PFSK-1 (cell line): ENCODE measurements around the gene NXPE3.

Experiments used
- FOXP2 ChIP-seq: optimal IDR thresholded peaks from 2 replicates; pipeline ENCODE3; 2011; ENCODE audit warnings: borderline replicate concordance, control low read depth, inconsistent platforms; ENCODE audit not compliant: insufficient read depth; ENCODE audit errors: extremely low read length, extremely low read depth
- POLR2AphosphoS5 ChIP-seq: IDR thresholded peaks from 2 replicates; pipeline ENCODE4 v1.6.1; 2012; ENCODE audit warnings: low read depth, mild to moderate bottlenecking, control low read depth, low read length, moderate library complexity
- REST ChIP-seq, 2 experiments: IDR thresholded peaks; 2 replicates each; pipeline versions ENCODE4 v1.6.1 to v1.8.0; 2011 to 2012; ENCODE audit warnings: low read depth in 2 of 2, low read length in 2 of 2, control low read depth in 1 of 2, inconsistent platforms in 1 of 2, mild to moderate bottlenecking in 1 of 2, moderate library complexity in 1 of 2; ENCODE audit not compliant: insufficient read depth in 1 of 2
- SIN3A ChIP-seq: IDR thresholded peaks from 2 replicates; pipeline ENCODE4 v1.6.1; 2012; ENCODE audit warnings: mild to moderate bottlenecking, low read length, moderate library complexity, borderline replicate concordance; ENCODE audit not compliant: insufficient read depth
- TAF1 ChIP-seq: IDR thresholded peaks from 2 replicates; pipeline ENCODE4 v1.6.1; 2012; ENCODE audit warnings: low read length, control low read depth, borderline replicate concordance; ENCODE audit not compliant: insufficient read depth

Gene NXPE3

GRCh38 chr3:101846709-101847108 lies 67.7 kb downstream of the NXPE3 start:
- TF ChIP-seq SIN3A (no peak), REST (IDR thresholded peaks at IDR 0.05; ENCODE audit: insufficient read depth in 1 of 2, low read depth in 2 of 2, low read length in 2 of 2) (no peak), POLR2AphosphoS5 (no peak), FOXP2 (no peak), TAF1 (no peak)

GRCh38 chr3:101847328-101847727 lies 68.3 kb downstream of the NXPE3 start:
- TF ChIP-seq TAF1 = no peak
- TF ChIP-seq REST (IDR thresholded peaks at IDR 0.05; ENCODE audit: insufficient read depth in 1 of 2, low read depth in 2 of 2, low read length in 2 of 2) = no peak
- TF ChIP-seq POLR2AphosphoS5 = no peak
- no peak for TF ChIP-seq SIN3A
- TF ChIP-seq FOXP2 = no peak

GRCh38 chr3:101848326-101848725 lies 69.3 kb downstream of the NXPE3 start:
- TF ChIP-seq POLR2AphosphoS5 (no peak), SIN3A (no peak), REST (IDR thresholded peaks at IDR 0.05; ENCODE audit: insufficient read depth in 1 of 2, low read depth in 2 of 2, low read length in 2 of 2) (no peak), TAF1 (no peak), FOXP2 (no peak)

- TF ChIP-seq SIN3A (no peak), POLR2AphosphoS5 (peak; percentile 96), FOXP2 (no peak), REST (IDR thresholded peaks at IDR 0.05; ENCODE audit: insufficient read depth in 1 of 2, low read depth in 2 of 2, low read length in 2 of 2) (no peak), TAF1 (peak; percentile 62; the same call in 1 of the 2 replicates)
These were observed 70.0 kb downstream of the NXPE3 start, which contains the start of gene NFKBIZ for GRCh38 chr3:101848754-101849713. TSS of gene NFKBIZ (plus strand) at chr3:101849514. CDS start at chr3:101849629, 115 bp downstream.
